Loucy (cell line): ENCODE data around the gene SMC6.

ENCODE experiments used
- CTCF ChIP-seq: fragments of 200-600 bp; sonication (generic); conservative IDR thresholded peaks from 2 replicates; pipeline ENCODE4 v1.5.1; 2014; ENCODE audit warnings: mild to moderate bottlenecking, antibody characterized with exemption, low read length
- EZH2phosphoT487 ChIP-seq: fragments of 200-600 bp; IDR thresholded peaks from 2 replicates; pipeline ENCODE4 v1.6.1; 2018; ENCODE audit warnings: antibody characterized with exemption, mild to moderate bottlenecking, moderate library complexity, borderline replicate concordance

DNA sequence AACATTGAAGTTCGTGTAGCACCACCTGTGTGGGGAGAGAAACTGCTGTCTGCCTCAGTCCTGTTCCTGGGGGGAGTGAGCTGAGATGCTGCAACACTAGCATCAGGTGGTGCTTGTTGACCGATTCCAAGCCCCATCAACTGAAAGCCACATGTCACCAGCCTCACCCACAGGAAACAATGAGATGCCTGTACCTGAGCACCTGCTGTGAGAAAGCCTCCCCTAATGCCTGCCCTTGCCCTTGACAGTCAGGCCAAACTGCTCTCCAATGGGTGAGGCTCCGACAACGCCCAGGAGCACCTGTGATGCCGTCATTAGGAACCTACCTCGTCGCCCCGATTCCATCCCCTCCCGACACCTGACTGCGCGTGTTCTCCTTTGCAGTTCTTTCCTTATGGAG is 104.6 kb downstream of the SMC6 start:
- TF ChIP-seq CTCF (no peak), EZH2phosphoT487 (no peak)
